ENCODE measurements around the gene TGFBR2. TPM values are rescaled to one million over a fixed set of nuclear protein-coding genes. Genes with fewer than 3 reads are reported as not detected.

Gene TGFBR2
- total RNA-seq, 1 experiment from 2014 or later: 22.5 TPM

DNA sequence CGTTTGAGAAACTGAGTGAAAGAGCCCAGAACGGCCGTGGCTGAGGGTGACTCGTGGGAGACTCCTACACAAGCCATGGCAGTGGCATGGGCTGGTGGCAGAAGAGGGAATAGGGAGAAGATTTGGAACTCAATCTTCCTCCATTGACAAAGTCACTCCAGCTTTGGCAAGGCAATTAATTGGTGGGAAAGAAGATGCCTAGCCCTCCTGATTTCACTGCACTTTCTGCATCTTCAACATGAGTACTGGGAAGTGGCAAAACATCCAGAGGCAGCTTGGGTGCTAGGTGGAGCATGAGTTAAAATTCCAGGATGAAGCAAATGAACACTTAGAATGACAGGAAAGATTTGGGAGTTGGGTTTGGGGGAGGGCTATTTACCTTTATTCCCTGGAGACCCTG, 1.4 kb upstream of the TGFBR2 start:
- DNase-seq (ENCODE audit: low read depth, low spot score) (no peak), ATAC-seq (no peak)
- ChIA-PET POLR2A (no interaction called here), RAD21 (ENCODE audit: low non-redundant PET in 1 of 2, low total read pairs in 2 of 2, uncharacterized antibody in 2 of 2, unreplicated experiment in 2 of 2) (no interaction called here), CTCF (no interaction called here)
- Histone ChIP-seq H3K4me2 (ENCODE audit: low read length) (peak overlapping the region; percentile 86), H2AFZ (ENCODE audit: low read depth, low read length, poor library complexity, severe bottlenecking) (peak overlapping the region; percentile 70), H3K9ac (ENCODE audit: low read length) (peak overlapping the region; percentile 90), H3K4me3 (replicated peaks in 1 of 2; ENCODE audit: low read depth in 1 of 2, low read length in 2 of 2) (peak overlapping the region in 1 of 2 experiments; percentile 84; a peak in 3 of 4 replicates), H4K20me1 (ENCODE audit: insufficient read depth) (no peaks in the 10 kb centered on the region), H3K9me2 (ENCODE audit: insufficient read depth) (no peaks in the 10 kb centered on the region), H3K36me3 (ENCODE audit: control insufficient read depth in 1 of 2, insufficient read depth in 2 of 2, low read length in 2 of 2) (0 out of 4 replicates have a peak, but pooled peaks cover 0 to 3% of the 10 kb centered on the region in 2 experiments), H3K27me3 (ENCODE audit: insufficient read depth, low read length) (no peaks in the 10 kb centered on the region), H3K9me3 (ENCODE audit: control insufficient read depth in 1 of 2, insufficient read depth in 1 of 2, low read depth in 1 of 2, low read length in 2 of 2) (no peaks in the 10 kb centered on the region), H3K79me2 (ENCODE audit: insufficient read depth, low read length) (peaks cover 36% of the 10 kb centered on the region), H3K27ac (ENCODE audit: low read depth, low read length) (peak overlapping the region; percentile 98), H3K4me1 (ENCODE audit: control insufficient read depth in 1 of 2, insufficient read depth in 2 of 2, low read length in 2 of 2) (peaks cover 40 to 60% of the 10 kb centered on the region in 2 experiments)
- intact Hi-C loops (cut with micrococcal nuclease): loop anchor here (5.0 kb wide), 3 partner anchors 52 to 318 kb away; no protein-coding TSS in a partner anchor
- BruUV-seq (replicated peaks): no TSS peak
- TF ChIP-seq ZNF274 (IDR thresholded peaks at IDR 0.05; ENCODE audit: low read depth, low read length) (no peak), EGR1 (IDR thresholded peaks at IDR 0.05; ENCODE audit: low read depth) (no peak), JUND (IDR thresholded peaks at IDR 0.05) (no peak), CEBPB (IDR thresholded peaks at IDR 0.05; ENCODE audit: low read depth) (no peak), ZFX (IDR thresholded peaks at IDR 0.05) (no peak), YY1 (IDR thresholded peaks at IDR 0.05; ENCODE audit: extremely low read depth, insufficient replicate concordance, low read depth, low read length) (no peak), FOSL1 (IDR thresholded peaks at IDR 0.05; ENCODE audit: low read depth) (no peak), EZH2phosphoT487 (IDR thresholded peaks at IDR 0.05; ENCODE audit: borderline replicate concordance) (no peak), TCF7L2 (IDR thresholded peaks at IDR 0.05; ENCODE audit: borderline replicate concordance, extremely low read depth, insufficient read depth, insufficient read length) (no peak), CBX3 (IDR thresholded peaks at IDR 0.05; ENCODE audit: low read depth) (no peak), SP1 (IDR thresholded peaks at IDR 0.05; ENCODE audit: low read depth) (no peak), RAD21 (IDR thresholded peaks at IDR 0.05; ENCODE audit: low read depth) (no peak), POLR2A (IDR thresholded peaks at IDR 0.05; ENCODE audit: borderline replicate concordance, extremely low read depth, insufficient read depth, insufficient read length) (no peak), ELF1 (IDR thresholded peaks at IDR 0.05; ENCODE audit: borderline replicate concordance, low read depth) (no peak)
- TF ChIP-seq, protein P1, sequence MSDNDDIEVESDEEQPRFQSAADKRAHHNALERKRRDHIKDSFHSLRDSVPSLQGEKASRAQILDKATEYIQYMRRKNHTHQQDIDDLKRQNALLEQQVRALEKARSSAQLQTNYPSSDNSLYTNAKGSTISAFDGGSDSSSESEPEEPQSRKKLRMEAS (IDR thresholded peaks at IDR 0.05): no peak
- TF ChIP-seq, protein P2, sequence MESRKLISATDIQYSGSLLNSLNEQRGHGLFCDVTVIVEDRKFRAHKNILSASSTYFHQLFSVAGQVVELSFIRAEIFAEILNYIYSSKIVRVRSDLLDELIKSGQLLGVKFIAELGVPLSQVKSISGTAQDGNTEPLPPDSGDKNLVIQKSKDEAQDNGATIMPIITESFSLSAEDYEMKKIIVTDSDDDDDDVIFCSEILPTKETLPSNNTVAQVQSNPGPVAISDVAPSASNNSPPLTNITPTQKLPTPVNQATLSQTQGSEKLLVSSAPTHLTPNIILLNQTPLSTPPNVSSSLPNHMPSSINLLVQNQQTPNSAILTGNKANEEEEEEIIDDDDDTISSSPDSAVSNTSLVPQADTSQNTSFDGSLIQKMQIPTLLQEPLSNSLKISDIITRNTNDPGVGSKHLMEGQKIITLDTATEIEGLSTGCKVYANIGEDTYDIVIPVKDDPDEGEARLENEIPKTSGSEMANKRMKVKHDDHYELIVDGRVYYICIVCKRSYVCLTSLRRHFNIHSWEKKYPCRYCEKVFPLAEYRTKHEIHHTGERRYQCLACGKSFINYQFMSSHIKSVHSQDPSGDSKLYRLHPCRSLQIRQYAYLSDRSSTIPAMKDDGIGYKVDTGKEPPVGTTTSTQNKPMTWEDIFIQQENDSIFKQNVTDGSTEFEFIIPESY (IDR thresholded peaks at IDR 0.05; ENCODE audit: extremely low read depth, insufficient replicate concordance, low read length): no peak
